CD4-positive, alpha-beta T cell (primary cell): ENCODE measurements around the gene ADCY5. TPM values are rescaled to one million over a fixed set of nuclear protein-coding genes. Genes with fewer than 3 reads are reported as not detected.

Source experiments
- ATAC-seq: fragments of 200-7000 bp; cut with Tn5 transposase; one replicate; pipeline ENCODE4 v1.10.0; 2022; ENCODE audit warnings: mild to moderate bottlenecking; ENCODE audit not compliant: poor library complexity
- CTCF ChIA-PET: fragments of 350-600 bp; sonication (Branson Sonifier 250); formaldehyde crosslinking; loops from one replicate; lab custom pipeline; 2021; ENCODE audit warnings: antibody characterized with exemption, inconsistent platforms; lab: Charles Lee
- POLR2A ChIA-PET: fragments of 350-600 bp; sonication (Branson Sonifier 250); formaldehyde crosslinking; loops from one replicate; lab custom pipeline; 2021; ENCODE audit warnings: antibody characterized with exemption, inconsistent platforms; lab: Charles Lee
- DNase-seq, 14 experiments: peaks; one replicate each; pipeline ENCODE4 v3.0.0-alpha.2; 2013 to 2020; ENCODE audit warnings: mixed read lengths in 2 of 14
- H3K27ac ChIP-seq, 2 donors: one replicate each; pipeline versions ENCODE4 v1.5.1 to v1.7.0; 2013; ENCODE audit warnings: low read length in 2 of 2, low read depth in 1 of 2, mild to moderate bottlenecking in 1 of 2
- H3K27me3 ChIP-seq, 2 experiments: 1 replicate in 1 of 2; 2 replicates in 1 of 2; pipeline versions ENCODE4 v1.6.1 to v1.7.0; 2013; ENCODE audit warnings: low read length in 2 of 2, control low read depth in 1 of 2, mild to moderate bottlenecking in 1 of 2, moderate library complexity in 1 of 2; ENCODE audit not compliant: insufficient read depth in 2 of 2, control insufficient read depth in 1 of 2
- H3K36me3 ChIP-seq: one replicate; pipeline ENCODE4 v1.6.1; 2013; ENCODE audit warnings: low read length, control low read depth; ENCODE audit not compliant: insufficient read depth
- H3K4me1 ChIP-seq: one replicate; pipeline ENCODE4 v1.6.1; 2013; ENCODE audit warnings: low read length, control low read depth; ENCODE audit not compliant: insufficient read depth
- H3K4me3 ChIP-seq: one replicate; pipeline ENCODE4 v1.5.1; 2013; ENCODE audit warnings: mild to moderate bottlenecking, low read length, moderate library complexity
- H3K9me3 ChIP-seq, 2 experiments: 1 replicate in 1 of 2; 2 replicates in 1 of 2; pipeline versions ENCODE4 v1.6.1 to v1.7.0; 2013; ENCODE audit warnings: low read length in 2 of 2, mild to moderate bottlenecking in 2 of 2, control low read depth in 1 of 2, moderate library complexity in 1 of 2; ENCODE audit not compliant: control insufficient read depth in 1 of 2, insufficient read depth in 1 of 2
- H3K27ac Mint-ChIP-seq: one replicate; pipeline ENCODE4 v1.8.0; 2020; ENCODE audit warnings: mixed read lengths
- H3K27me3 Mint-ChIP-seq: one replicate; pipeline ENCODE4 v1.8.0; 2021; ENCODE audit warnings: mixed read lengths
- H3K36me3 Mint-ChIP-seq: one replicate; pipeline ENCODE4 v1.8.0; 2021; ENCODE audit warnings: low read depth, mixed read lengths
- H3K4me1 Mint-ChIP-seq: one replicate; pipeline ENCODE4 v1.8.0; 2021; ENCODE audit warnings: low read depth, mixed read lengths
- H3K4me3 Mint-ChIP-seq: one replicate; pipeline ENCODE4 v1.8.0; 2020; ENCODE audit warnings: mild to moderate bottlenecking, mixed read lengths
- H3K9me3 Mint-ChIP-seq: one replicate; pipeline ENCODE4 v1.8.0; 2020; ENCODE audit warnings: mixed read lengths
- CTCF ChIP-seq: fragments of 200-600 bp; IDR thresholded peaks from one replicate; pipeline ENCODE4 v1.8.0; 2022; ENCODE audit warnings: antibody characterized with exemption, mild to moderate bottlenecking
- intact Hi-C, 2 experiments: fragments of 100-400 bp; cut with DNase I in 1 of 2; cut with micrococcal nuclease in 1 of 2; formaldehyde crosslinking; loops; one replicate each; pipeline versions ENCODE4 v1.15.1 to v1.9.0; 2023 to 2025; cut with DNase I, micrococcal nuclease
- total RNA-seq, 174 experiments: library from RNA in 2 of 174; stranded (reverse) in 2 of 174; gene quantifications; one replicate each; pipeline ENCODE4 v1.2.3 and lab custom pipeline; 2021 to 2026

ADCY5 gene
- total RNA-seq, 2 experiments from 2014 or later: not detected

GRCh38 chr3:123388811-123389627, 59.9 kb downstream of the ADCY5 start:
- peaks cover 45% of the 10 kb centered on the region for H3K27me3 Mint-ChIP-seq
- Histone ChIP-seq H3K36me3 (no peaks in the 10 kb centered on the region), H3K27me3 (peaks cover 0 to 8% of the 10 kb centered on the region in 2 experiments), H3K27ac (no peak overlapping the region), H3K4me3 (no peak overlapping the region), H3K9me3 (no peaks in the 10 kb centered on the region), H3K4me1 (no peaks in the 10 kb centered on the region)
- H3K4me3 Mint-ChIP-seq: no peak overlapping the region
- DNase-seq: no peak
- ChIA-PET CTCF (no interaction called here), POLR2A (no interaction called here)
- ATAC-seq: no peak
- H3K4me1 Mint-ChIP-seq: no peaks in the 10 kb centered on the region
- no peak for TF ChIP-seq CTCF
- no peaks in the 10 kb centered on the region for H3K36me3 Mint-ChIP-seq
- no peak overlapping the region for H3K27ac Mint-ChIP-seq
- H3K9me3 Mint-ChIP-seq: no peaks in the 10 kb centered on the region
- intact Hi-C loops: no loop called here

GRCh38 chr3:123388042-123388441, 60.8 kb downstream of the ADCY5 start:
- DNase-seq (no peak), ATAC-seq (no peak)
- Mint-ChIP-seq H3K4me3 (no peak overlapping the region), H3K9me3 (no peaks in the 10 kb centered on the region), H3K36me3 (no peaks in the 10 kb centered on the region), H3K27me3 (peaks cover 44% of the 10 kb centered on the region), H3K27ac (no peak overlapping the region), H3K4me1 (no peaks in the 10 kb centered on the region)
- Histone ChIP-seq H3K36me3 (no peaks in the 10 kb centered on the region), H3K4me3 (no peak overlapping the region), H3K27ac (no peak overlapping the region), H3K9me3 (no peaks in the 10 kb centered on the region), H3K27me3 (peaks cover 0 to 8% of the 10 kb centered on the region in 2 experiments), H3K4me1 (no peaks in the 10 kb centered on the region)
- POLR2A ChIA-PET: no interaction called here
- intact Hi-C loops: no loop called here
- TF ChIP-seq CTCF: no peak
- CTCF ChIA-PET: no interaction called here

GRCh38 chr3:123387532-123387931, 61.4 kb downstream of the ADCY5 start:
- TF ChIP-seq CTCF: no peak
- no peaks in the 10 kb centered on the region for H3K36me3 Mint-ChIP-seq
- Histone ChIP-seq H3K27ac (no peak overlapping the region), H3K9me3 (no peaks in the 10 kb centered on the region), H3K4me3 (no peak overlapping the region), H3K4me1 (no peaks in the 10 kb centered on the region), H3K36me3 (no peaks in the 10 kb centered on the region), H3K27me3 (peaks cover 0 to 8% of the 10 kb centered on the region in 2 experiments)
- no peak overlapping the region for H3K4me3 Mint-ChIP-seq
- intact Hi-C loops: no loop called here
- ChIA-PET POLR2A (no interaction called here), CTCF (no interaction called here)
- no peaks in the 10 kb centered on the region for H3K4me1 Mint-ChIP-seq
- H3K27ac Mint-ChIP-seq: no peak overlapping the region
- ATAC-seq (no peak), DNase-seq (no peak)
- peaks cover 41% of the 10 kb centered on the region for H3K27me3 Mint-ChIP-seq
- no peaks in the 10 kb centered on the region for H3K9me3 Mint-ChIP-seq
